Measurements from ENCODE around the gene FAM50B. TPM values are rescaled to one million over a fixed set of nuclear protein-coding genes. Genes with fewer than 3 reads are reported as not detected.

FAM50B gene
- total RNA-seq, 1 experiment from 2014 or later: 3.3 TPM

GRCh38 chr6:3847521-3847920, 1.7 kb upstream of the FAM50B start:
- Histone ChIP-seq H3K4me1 (ENCODE audit: insufficient read depth, low read length) (0 out of 2 replicates have a peak, but pooled peaks cover 3% of the 10 kb centered on the region), H3K9me3 (ENCODE audit: control insufficient read depth, low read depth, low read length) (no peaks in the 10 kb centered on the region), H2BK15ac (ENCODE audit: low read depth, low read length) (no peak overlapping the region), H2AFZ (ENCODE audit: low read length) (no peak overlapping the region), H2BK20ac (ENCODE audit: low read depth, low read length, poor library complexity, severe bottlenecking) (no peak overlapping the region), H4K91ac (ENCODE audit: insufficient read length, low read depth, low read length) (no peak overlapping the region), H3K14ac (ENCODE audit: insufficient read depth, low read length) (no peak overlapping the region), H3K27ac (ENCODE audit: insufficient read length, low read depth, low read length) (no peak overlapping the region), H3K9ac (ENCODE audit: extremely low read depth, insufficient read length, low read length) (no peak overlapping the region), H3K79me1 (ENCODE audit: insufficient read depth, low read depth, low read length, poor library complexity, severe bottlenecking) (no peaks in the 10 kb centered on the region), H3K23me2 (ENCODE audit: insufficient read length, low read depth, low read length, poor library complexity, severe bottlenecking) (peaks cover 4% of the 10 kb centered on the region), H3K4ac (ENCODE audit: low read depth, low read length) (no peak overlapping the region), H4K8ac (replicated peaks; ENCODE audit: insufficient read length, low read depth, low read length) (no peak overlapping the region), H3K56ac (ENCODE audit: insufficient read length, low read depth, low read length) (no peak overlapping the region), H4K5ac (ENCODE audit: insufficient read length, low read depth, low read length) (no peak overlapping the region), H2BK12ac (ENCODE audit: insufficient read length, low read depth, low read length) (no peak overlapping the region), H3K23ac (ENCODE audit: insufficient read length, low read depth, low read length) (no peak overlapping the region), H4K20me1 (ENCODE audit: control insufficient read depth, insufficient read depth, insufficient read length) (no peaks in the 10 kb centered on the region), H3K18ac (ENCODE audit: insufficient read length, low read depth, low read length) (no peak overlapping the region), H3K79me2 (ENCODE audit: insufficient read depth, low read length) (no peaks in the 10 kb centered on the region), H2AK5ac (ENCODE audit: insufficient read length, low read length) (no peak overlapping the region), H2BK5ac (ENCODE audit: insufficient read length, low read length) (no peak overlapping the region), H3K4me2 (ENCODE audit: insufficient read depth, insufficient read length, low read length) (no peak overlapping the region), H2BK120ac (ENCODE audit: low read depth, low read length, poor library complexity, severe bottlenecking) (no peak overlapping the region), H3T11ph (ENCODE audit: low read length) (no peak overlapping the region), H3K27me3 (ENCODE audit: insufficient read depth, low read length) (no peaks in the 10 kb centered on the region)
- Mint-ChIP-seq H3K4me1 (peaks cover 7 to 9% of the 10 kb centered on the region in 2 experiments), H3K36me3 (ENCODE audit: insufficient read depth in 1 of 3, low read depth in 3 of 3) (peaks cover 2 to 14% (median 6%) of the 10 kb centered on the region in 3 experiments; a peak in 2 of 7 replicates), H3K4me3 (no peak overlapping the region), H3K9me3 (no peaks in the 10 kb centered on the region), H3K27ac (no peak overlapping the region), H3K27me3 (ENCODE audit: low read depth) (peaks cover 6% of the 10 kb centered on the region)
- no peak for TF ChIP-seq CTCF (conservative IDR thresholded peaks at IDR 0.05)
- DNase-seq: no peak
- no CpG with 5 or more reads among the region's 3 CpGs for WGBS (ENCODE audit: extremely low coverage, insufficient read length, low lambda C conversion rate)
